ENCODE results near the gene MUTYH.

The MUTYH gene

DNA sequence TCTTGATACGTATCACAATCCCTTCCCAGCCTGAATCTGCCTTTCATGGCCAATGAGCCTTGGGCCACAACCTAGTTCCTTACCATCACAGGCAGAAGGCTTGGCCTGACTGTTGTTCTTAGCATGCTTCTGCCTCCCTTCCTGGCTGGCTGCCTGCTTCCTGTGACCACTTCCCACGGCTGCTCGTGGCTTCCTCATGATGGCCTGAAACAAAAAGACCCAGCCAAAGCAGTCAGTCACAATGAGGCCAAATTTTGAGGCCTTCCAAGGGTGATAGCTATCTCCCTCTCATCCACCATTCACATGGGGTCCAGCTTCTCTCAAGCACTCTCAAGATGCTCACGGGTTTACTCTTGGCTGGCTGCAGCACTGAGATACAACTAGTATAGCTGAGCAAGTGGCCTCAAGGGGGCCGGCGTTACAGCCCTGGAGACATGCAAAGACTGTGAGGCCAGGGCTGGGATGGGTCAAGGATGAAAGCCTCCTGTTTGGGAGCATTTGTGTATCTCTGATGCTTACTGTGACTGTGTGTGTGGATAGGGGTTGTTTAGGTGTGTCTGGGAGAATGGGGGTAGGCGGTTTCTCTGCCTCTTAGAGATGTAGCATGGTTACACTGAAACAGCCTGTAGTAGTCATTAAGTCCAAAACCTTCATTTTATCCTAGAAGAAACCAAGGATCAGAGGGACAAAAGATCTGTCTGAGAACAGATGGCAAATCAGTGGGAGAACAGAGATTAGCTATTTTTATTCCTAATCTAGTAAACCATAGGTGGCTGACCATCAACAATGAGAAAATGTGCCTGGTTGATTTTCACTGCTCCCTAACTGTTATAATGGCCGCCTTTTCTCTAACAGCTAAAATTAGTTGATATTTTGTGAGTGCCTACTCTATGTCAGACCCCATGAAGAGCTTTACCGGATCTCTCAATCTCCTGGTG, 5.7 kb downstream of the MUTYH start:
- H3K9ac ChIP-seq (ENCODE audit: low read length): no peak overlapping the region
- no peak overlapping the region for H3K27ac ChIP-seq (ENCODE audit: low read depth, low read length)
- no peak overlapping the region for H3K4me3 ChIP-seq (ENCODE audit: low read depth, low read length)
- H3K36me3 ChIP-seq (ENCODE audit: control insufficient read depth, insufficient read depth, low read length): peaks cover 50% of the 10 kb centered on the region
- peaks cover 7% of the 10 kb centered on the region for H3K4me1 ChIP-seq (ENCODE audit: control insufficient read depth, insufficient read depth, low read length)
- no peaks in the 10 kb centered on the region for H3K9me3 ChIP-seq (ENCODE audit: control insufficient read depth, insufficient read depth, low read depth, low read length)
- H3K27me3 ChIP-seq (ENCODE audit: control insufficient read depth, insufficient read depth, low read length): no peaks in the 10 kb centered on the region

DNA sequence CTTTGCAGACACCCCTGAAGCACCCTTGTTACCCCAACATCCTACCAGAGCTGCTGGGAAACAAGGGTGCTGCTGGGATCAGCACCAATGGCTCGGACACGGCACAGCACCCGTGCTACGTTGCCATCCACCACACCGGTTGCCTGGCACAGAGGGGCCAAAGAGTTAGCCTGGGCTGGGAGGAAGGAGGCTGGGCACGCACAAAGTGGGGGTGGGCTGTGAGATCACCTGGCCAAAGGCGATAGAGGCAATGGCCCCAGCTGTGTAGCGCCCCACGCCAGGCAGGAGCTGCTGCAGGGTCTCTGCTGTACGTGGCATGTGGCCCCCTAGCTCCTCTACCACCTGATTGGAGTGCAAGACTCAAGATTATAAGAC, 7.9 kb downstream of the MUTYH start:
- no peak overlapping the region for H3K27ac ChIP-seq (ENCODE audit: low read depth, low read length)
- no peaks in the 10 kb centered on the region for H3K9me3 ChIP-seq (ENCODE audit: control insufficient read depth, insufficient read depth, low read depth, low read length)
- peaks cover 28% of the 10 kb centered on the region for H3K4me1 ChIP-seq (ENCODE audit: control insufficient read depth, insufficient read depth, low read length)
- H3K9ac ChIP-seq (ENCODE audit: low read length): no peak overlapping the region
- peaks cover 42% of the 10 kb centered on the region for H3K36me3 ChIP-seq (ENCODE audit: control insufficient read depth, insufficient read depth, low read length)
- no peaks in the 10 kb centered on the region for H3K27me3 ChIP-seq (ENCODE audit: control insufficient read depth, insufficient read depth, low read length)
- no peak overlapping the region for H3K4me3 ChIP-seq (ENCODE audit: low read depth, low read length)

DNA sequence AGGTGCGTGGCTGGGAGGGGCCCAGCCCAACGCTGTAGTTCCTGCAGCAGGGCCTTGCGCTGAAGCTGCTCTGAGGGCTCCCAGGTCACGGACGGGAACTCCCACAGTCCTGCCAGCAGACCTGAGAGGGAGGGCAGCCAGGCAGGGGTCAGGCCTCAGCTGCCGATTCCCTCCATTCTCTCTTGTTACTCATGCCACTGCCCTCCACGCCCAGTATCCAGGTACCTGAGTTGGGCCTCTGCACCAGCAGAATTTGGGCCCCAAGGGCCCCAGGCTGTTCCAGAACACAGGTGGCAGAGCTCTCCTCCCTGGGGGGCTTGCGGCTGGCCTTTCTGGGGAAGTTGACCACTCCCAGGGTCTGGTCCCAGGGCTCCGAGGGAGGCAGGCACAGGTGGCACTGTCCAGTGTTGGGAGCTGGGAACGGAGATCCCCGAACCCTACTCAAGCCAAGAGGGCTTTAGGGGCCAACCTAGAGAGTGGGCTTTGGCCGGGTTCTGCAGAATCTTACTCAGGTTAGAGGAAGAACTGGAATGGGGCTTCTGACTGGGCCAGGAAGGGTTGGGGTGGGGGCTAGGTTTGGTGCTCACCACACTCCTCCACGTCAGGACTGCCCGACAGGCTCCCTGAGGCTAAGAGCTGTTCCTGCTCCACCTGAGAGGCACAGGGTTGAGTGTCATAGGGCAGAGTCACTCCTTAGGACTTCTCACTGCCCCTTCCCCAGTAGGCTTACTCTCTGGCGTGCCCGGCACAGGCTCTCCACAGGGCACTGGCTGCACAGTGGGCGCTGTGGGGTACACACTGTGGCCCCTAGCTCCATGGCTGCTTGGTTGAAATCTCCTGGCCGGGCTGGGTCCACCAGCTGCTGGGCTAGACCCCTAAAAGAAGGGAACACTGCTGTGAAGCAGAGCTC, 8.5 kb downstream of the MUTYH start:
- Histone ChIP-seq H3K27me3 (ENCODE audit: control insufficient read depth, insufficient read depth, low read length) (no peaks in the 10 kb centered on the region), H3K36me3 (ENCODE audit: control insufficient read depth, insufficient read depth, low read length) (peaks cover 42% of the 10 kb centered on the region), H3K9ac (ENCODE audit: low read length) (no peak overlapping the region), H3K27ac (ENCODE audit: low read depth, low read length) (no peak overlapping the region), H3K4me1 (ENCODE audit: control insufficient read depth, insufficient read depth, low read length) (peaks cover 34% of the 10 kb centered on the region), H3K4me3 (ENCODE audit: low read depth, low read length) (no peak overlapping the region), H3K9me3 (ENCODE audit: control insufficient read depth, insufficient read depth, low read depth, low read length) (no peaks in the 10 kb centered on the region)

DNA sequence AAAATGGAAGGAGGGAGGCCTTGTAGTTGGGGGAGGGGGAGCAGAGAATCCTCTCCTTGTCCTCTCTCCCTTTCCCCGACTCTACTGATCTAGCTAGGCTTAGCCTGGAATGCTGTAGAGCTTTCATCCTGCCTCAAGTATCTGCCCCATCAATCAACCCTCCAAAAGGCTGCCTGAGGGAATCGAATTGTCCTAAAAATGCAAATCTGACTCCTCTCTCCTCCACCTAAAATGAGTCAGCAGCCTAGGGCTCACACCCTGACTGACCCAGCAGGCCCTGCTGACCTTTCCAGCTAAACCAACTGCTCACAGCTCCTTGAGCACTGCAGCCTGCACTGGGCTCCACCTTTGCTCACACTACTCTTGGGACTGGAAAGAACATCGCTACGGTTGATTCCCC, 10.8 kb downstream of the MUTYH start:
- Histone ChIP-seq H3K4me3 (ENCODE audit: low read depth, low read length) (peak overlapping the region; percentile 61; the same call in 1 of the 2 replicates), H3K4me1 (ENCODE audit: control insufficient read depth, insufficient read depth, low read length) (peaks cover 42% of the 10 kb centered on the region), H3K9me3 (ENCODE audit: control insufficient read depth, insufficient read depth, low read depth, low read length) (no peaks in the 10 kb centered on the region), H3K9ac (ENCODE audit: low read length) (peak overlapping the region; percentile 62), H3K27ac (ENCODE audit: low read depth, low read length) (peak overlapping the region; percentile 55), H3K36me3 (ENCODE audit: control insufficient read depth, insufficient read depth, low read length) (peaks cover 40% of the 10 kb centered on the region), H3K27me3 (ENCODE audit: control insufficient read depth, insufficient read depth, low read length) (no peaks in the 10 kb centered on the region)

DNA sequence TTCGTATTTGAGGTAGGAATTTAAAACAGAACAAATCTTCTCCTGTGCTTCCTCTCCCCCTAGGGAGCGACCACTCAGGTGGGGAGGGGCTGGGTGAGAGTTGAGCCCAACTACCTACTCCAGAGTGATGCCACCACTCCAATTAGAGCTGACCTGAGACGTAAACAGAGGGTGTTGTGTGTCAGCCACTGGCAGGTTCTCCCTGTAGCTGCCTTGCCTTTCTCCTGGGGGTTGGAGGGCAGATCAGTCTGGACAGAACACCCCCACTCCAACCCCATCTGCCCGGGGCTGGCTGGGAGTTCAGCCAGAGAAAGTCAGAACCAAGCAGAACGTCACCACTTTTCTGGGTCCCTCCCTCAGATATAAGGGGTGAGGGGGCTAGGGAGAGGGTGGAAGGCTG, 11.6 kb downstream of the MUTYH start:
- Histone ChIP-seq H3K9ac (ENCODE audit: low read length) (peak overlapping the region; percentile 62), H3K4me3 (ENCODE audit: low read depth, low read length) (peak overlapping the region; percentile 61), H3K4me1 (ENCODE audit: control insufficient read depth, insufficient read depth, low read length) (peaks cover 42% of the 10 kb centered on the region), H3K36me3 (ENCODE audit: control insufficient read depth, insufficient read depth, low read length) (peaks cover 32% of the 10 kb centered on the region), H3K9me3 (ENCODE audit: control insufficient read depth, insufficient read depth, low read depth, low read length) (no peaks in the 10 kb centered on the region; the same call in 1 of the 2 replicates), H3K27me3 (ENCODE audit: control insufficient read depth, insufficient read depth, low read length) (no peaks in the 10 kb centered on the region), H3K27ac (ENCODE audit: low read depth, low read length) (peak overlapping the region; percentile 55; the same call in 1 of the 2 replicates)

DNA sequence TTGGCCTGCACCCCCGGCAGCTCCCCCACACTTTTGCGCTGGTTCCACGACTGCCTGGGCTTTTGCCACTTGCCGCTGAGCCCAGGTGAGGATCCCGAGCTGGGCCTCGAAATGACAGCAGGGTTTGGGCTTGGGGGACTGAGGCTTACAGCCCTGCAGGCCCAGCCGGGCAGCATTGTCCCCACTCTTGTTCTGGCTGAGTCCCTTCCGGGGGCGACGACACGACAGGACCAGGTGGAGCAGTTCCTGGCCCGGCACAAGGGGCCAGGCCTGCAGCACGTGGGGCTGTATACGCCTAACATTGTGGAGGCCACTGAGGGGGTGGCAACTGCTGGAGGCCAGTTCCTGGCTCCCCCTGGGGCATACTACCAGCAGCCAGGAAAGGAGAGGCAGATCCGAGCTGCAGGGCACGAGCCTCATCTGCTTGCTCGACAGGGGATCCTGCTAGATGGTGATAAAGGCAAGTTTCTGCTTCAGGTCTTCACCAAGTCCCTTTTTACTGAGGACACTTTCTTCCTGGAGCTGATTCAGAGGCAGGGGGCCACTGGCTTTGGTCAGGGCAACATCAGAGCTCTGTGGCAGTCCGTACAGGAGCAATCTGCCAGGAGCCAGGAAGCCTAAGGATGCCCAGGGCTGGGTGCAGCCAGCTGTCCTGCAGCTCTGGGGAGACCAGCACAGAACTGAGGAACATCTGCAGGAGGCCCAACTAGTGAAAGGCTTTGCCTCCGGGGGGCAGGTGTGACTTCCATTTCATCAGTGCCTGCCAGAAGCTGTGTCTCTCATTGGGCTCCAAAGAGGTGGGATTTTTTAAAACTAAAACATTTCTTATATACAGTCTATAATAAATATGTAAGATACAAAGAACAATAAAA, 12.4 kb downstream of the MUTYH start:
- H3K27ac ChIP-seq (ENCODE audit: low read depth, low read length): peak overlapping the region; percentile 83; the same call in 1 of the 2 replicates
- no peaks in the 10 kb centered on the region for H3K27me3 ChIP-seq (ENCODE audit: control insufficient read depth, insufficient read depth, low read length)
- H3K9me3 ChIP-seq (ENCODE audit: control insufficient read depth, insufficient read depth, low read depth, low read length): no peaks in the 10 kb centered on the region; the same call in 1 of the 2 replicates
- peaks cover 24% of the 10 kb centered on the region for H3K36me3 ChIP-seq (ENCODE audit: control insufficient read depth, insufficient read depth, low read length)
- H3K4me1 ChIP-seq (ENCODE audit: control insufficient read depth, insufficient read depth, low read length): peaks cover 42% of the 10 kb centered on the region
- peak overlapping the region; percentile 61 for H3K4me3 ChIP-seq (ENCODE audit: low read depth, low read length)
- peak overlapping the region; percentile 85 for H3K9ac ChIP-seq (ENCODE audit: low read length)

DNA sequence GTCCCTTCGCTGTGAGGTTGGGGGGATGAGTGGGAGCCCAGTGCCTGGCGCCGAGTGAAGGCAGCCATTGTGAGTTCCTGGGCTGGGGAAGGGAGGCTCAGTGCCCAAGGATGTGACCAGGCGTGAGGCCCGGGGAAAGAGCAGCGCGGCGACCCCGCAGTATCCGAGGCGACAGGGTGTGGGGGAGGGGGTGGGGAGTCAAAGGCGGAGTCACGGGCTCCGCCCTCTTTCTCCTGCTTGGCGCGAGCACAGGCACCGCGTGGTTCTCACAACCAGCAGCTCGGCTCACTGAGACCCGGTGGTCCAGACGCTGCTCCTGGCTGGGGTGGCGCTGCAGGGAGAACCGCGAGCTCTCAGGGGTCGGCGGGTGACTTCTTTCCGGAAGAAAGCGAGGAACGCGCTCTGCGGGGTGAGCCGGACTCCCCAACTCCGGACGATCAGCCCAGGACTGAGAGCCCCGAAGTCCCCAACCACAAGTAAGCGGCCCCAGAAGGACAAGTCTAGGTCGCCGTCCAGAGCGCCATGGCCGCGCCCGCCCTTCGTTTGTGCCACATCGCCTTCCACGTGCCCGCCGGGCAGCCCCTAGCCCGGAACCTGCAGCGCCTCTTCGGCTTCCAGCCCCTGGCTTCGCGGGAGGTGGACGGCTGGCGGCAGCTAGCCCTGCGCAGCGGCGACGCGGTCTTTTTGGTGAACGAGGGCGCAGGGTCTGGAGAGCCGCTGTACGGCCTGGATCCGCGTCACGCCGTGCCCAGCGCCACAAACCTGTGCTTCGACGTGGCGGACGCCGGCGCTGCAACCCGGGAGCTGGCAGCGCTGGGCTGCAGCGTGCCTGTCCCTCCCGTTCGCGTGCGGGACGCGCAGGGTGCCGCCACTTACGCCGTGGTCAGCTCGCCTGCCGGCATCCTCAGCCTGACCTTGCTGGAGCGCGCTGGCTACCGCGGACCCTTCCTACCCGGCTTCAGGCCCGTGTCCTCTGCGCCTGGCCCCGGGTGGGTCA, 13.3 kb downstream of the MUTYH start, which contains the start of gene HPDL:
HPDL (plus strand) TSS at position 269 of the 997 bp plus-strand sequence; CDS start at position 523, 254 bp downstream.
- Histone ChIP-seq H3K9me3 (ENCODE audit: control insufficient read depth, insufficient read depth, low read depth, low read length) (no peaks in the 10 kb centered on the region; the same call in 1 of the 2 replicates), H3K27me3 (ENCODE audit: control insufficient read depth, insufficient read depth, low read length) (no peaks in the 10 kb centered on the region), H3K9ac (ENCODE audit: low read length) (peak within 1 kb of the TSS; percentile 85), H3K4me3 (ENCODE audit: low read depth, low read length) (peak within 1 kb of the TSS; percentile 61), H3K27ac (ENCODE audit: low read depth, low read length) (peak within 1 kb of the TSS; percentile 83; the same call in 1 of the 2 replicates), H3K4me1 (ENCODE audit: control insufficient read depth, insufficient read depth, low read length) (peaks cover 45% of the 10 kb centered on the region), H3K36me3 (ENCODE audit: control insufficient read depth, insufficient read depth, low read length) (peaks cover 15% of the 10 kb centered on the region)

DNA sequence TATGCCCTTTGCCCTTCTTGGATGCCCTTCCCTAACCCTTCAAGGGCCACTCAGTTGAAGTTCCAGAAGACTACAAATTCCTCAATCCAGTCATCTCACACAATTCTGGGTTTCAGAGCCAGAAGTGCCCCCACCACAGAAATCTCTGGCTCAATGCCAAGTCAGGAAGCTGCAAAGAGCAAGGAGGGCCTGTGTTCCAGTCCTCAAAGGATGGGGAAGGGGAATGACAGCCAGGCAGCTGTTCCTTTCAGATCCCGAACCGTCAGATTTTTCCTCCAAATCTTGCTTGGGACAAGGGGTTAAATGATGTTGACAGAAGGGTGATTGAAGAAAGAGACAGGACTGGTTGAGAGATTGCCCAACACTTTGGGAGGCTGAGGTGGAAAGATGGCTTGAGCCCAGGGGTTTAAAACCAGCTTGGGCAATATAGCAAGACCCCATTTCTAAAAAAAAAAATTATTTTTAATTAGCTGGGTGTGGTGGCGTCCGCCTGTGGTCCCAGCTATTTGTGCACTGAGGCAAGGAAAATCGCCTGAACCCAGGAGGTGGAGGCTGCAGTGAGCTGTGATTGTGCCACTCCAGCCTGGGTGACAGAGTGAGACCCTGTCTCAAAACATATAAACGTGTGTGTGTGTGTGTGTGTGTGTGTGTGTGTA, 14.3 kb downstream of the MUTYH start:
- Histone ChIP-seq H3K27ac (ENCODE audit: low read depth, low read length) (no peak overlapping the region; the same call in 1 of the 2 replicates), H3K9me3 (ENCODE audit: control insufficient read depth, insufficient read depth, low read depth, low read length) (no peaks in the 10 kb centered on the region; the same call in 1 of the 2 replicates), H3K27me3 (ENCODE audit: control insufficient read depth, insufficient read depth, low read length) (no peaks in the 10 kb centered on the region), H3K4me1 (ENCODE audit: control insufficient read depth, insufficient read depth, low read length) (peaks cover 52% of the 10 kb centered on the region), H3K36me3 (ENCODE audit: control insufficient read depth, insufficient read depth, low read length) (peaks cover 9% of the 10 kb centered on the region), H3K4me3 (ENCODE audit: low read depth, low read length) (peak overlapping the region; percentile 61), H3K9ac (ENCODE audit: low read length) (peak overlapping the region; percentile 85)

DNA sequence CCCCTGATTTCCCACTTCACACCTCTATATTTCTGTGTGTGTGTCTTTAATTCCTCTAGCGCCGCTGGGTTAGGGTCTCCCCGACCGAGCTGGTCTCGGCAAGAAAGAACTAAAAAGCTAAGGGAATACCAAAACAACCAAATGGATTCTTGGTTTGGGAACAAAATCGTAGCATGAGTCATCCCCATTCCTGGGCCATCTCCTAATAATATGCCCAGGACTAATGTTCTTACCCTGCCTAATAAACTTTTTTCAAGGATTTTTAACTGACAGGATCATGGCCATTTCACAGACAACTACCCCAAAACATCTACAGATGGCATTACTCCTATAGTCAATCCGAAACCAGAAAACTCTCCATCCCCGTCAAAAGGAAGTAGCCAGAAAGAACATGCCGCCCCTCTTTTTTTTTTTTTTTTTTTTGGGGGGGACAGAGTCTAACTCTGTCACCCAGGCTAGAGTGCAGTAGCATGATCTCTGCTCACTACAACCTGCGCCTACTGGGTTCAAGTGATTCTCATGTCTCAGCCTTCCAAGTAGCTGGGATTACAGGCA, 17.7 kb downstream of the MUTYH start:
- Histone ChIP-seq H3K4me1 (ENCODE audit: control insufficient read depth, insufficient read depth, low read length) (peaks cover 46% of the 10 kb centered on the region), H3K9ac (ENCODE audit: low read length) (no peak overlapping the region), H3K27ac (ENCODE audit: low read depth, low read length) (no peak overlapping the region; the same call in 1 of the 2 replicates), H3K9me3 (ENCODE audit: control insufficient read depth, insufficient read depth, low read depth, low read length) (no peaks in the 10 kb centered on the region; the same call in 1 of the 2 replicates), H3K36me3 (ENCODE audit: control insufficient read depth, insufficient read depth, low read length) (peaks cover 33% of the 10 kb centered on the region; the same call in 1 of the 2 replicates), H3K27me3 (ENCODE audit: control insufficient read depth, insufficient read depth, low read length) (no peaks in the 10 kb centered on the region), H3K4me3 (ENCODE audit: low read depth, low read length) (no peak overlapping the region)
